Measurements from ENCODE around the gene REPS2.
"Not testable (repeated sequence)": the region's sequence is repeated elsewhere in the genome, so short reads cannot be mapped to it uniquely, and the experiment has no call there.

Gene REPS2

DNA sequence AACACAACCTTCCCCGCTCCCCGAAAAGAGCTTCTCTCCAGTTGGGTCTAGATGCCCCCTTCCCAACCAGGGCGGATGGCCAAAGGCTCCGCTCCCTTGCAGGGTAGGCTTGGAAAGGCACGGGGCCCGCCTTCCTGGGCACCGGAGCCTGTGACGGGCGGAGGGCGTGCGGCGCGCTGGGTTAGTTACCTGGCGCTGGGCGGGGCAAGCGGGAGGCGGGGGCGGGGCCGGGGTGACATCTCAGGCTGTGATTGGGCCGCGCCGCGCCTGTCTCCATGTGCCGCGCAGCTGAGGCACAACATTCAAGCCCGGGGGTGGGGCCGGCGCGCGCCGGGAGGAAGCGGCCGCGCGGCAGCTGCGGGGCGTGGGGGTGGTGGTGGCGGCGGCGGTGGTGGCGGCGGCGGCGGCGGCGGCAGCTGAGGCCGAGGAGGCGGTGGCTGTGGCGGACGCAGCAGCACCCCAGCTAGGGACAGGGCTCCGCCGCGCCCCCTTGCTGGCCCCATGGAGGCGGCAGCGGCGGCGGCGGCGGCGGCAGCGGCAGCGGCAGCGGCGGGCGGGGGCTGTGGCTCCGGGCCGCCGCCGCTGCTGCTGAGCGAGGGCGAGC lies at the start of gene REPS2:
Gene REPS2, plus strand, starts transcription at position 298 of the 604 bp plus-strand sequence. Its CDS starts 204 bp downstream, at position 502.
- FAIRE-seq: no peak

DNA sequence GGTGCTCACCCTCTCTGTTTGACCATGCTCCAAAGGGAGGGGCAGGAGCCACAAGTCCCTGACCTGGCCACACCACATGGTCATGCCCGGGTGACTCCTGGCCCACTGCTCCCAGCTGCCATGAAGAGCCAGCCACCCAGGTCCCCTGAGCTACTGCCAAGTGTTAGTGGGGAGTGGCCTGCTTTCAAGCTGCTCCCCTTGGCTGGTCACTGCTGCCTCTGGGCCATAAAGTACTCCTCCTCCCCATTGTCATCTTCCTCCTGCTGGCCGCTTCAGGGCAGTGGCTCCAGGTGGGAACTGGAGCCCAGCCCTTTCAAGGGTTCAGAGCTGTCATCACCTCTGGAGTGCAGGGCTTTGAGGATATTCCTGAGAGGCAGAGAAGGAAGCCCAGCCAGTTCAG lies 49.0 kb upstream of the REPS2 start:
- FAIRE-seq: no peak

DNA sequence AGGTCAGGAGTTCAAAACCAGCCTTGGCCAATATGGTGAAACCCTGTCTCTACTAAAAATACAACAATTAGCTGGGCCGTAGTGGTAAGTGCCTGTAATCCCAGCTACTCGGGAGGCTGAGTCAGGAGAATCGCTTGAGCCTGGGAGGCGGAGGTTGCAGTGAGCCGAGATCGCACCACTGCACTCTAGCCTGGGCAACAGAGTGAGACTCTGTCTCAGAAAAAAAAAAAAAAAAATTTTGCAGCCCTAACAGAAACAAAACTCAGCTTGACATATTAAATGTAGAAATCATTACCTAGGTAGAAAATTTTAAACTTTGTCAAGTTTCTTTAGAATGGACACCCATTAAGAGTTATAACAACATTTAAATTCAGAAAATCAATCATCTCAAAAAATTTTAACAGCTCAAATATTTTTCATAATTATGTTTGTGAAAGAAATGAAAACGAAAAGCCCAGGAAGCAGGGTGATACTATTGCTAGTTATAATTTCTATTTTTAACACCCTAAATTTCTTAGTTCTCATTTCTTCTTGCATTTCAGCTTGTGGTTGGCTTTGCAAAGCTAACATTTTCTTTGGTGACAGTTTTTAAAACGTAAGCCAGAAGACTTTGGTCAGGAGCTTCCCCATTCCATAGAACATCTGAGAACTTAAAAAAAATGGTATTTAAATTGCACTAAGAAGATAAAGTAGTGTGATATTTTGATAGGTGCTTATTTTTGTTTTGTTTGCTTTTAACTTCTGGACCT lies 43.0 kb upstream of the REPS2 start:
- FAIRE-seq: no peak

DNA sequence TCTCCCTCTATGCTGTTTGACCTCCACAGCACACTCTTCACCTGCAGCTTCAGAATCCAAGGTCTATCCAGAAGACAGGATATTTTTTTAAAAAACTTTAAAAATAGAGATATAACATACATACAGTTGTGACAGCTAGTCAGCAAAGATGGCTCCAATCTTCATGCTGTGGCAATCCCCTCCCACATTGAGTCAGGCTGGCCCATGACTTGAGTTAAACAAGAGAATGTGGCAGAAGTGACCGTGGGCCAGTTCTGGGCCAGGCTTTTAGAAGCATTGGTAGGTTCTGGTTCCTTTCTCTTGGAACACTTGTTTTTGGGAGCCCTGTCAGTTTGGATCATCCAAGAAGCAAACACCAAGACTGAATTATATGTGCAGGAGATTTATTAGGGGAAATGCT lies 36.1 kb upstream of the REPS2 start:
- no peak for FAIRE-seq

DNA sequence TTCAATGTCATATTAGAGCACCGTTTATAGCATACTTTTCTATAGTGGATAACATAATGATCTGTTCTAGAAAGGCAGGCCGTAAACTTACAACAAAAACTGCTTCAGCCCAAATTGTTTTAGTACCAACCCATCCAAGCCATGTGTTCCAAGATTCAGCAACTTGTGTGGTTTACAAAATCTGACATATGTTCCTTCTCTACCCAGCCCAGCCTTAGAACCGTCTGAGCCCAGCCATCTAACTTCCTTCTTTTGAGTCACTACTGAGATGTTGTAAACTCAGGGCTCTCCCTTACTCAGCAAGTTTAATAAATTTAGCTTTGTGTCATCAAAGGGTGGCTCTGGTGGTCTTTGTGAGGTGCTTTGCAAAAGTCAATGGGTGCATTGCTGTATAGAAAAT lies 32.4 kb upstream of the REPS2 start:
- FAIRE-seq: no peak

DNA sequence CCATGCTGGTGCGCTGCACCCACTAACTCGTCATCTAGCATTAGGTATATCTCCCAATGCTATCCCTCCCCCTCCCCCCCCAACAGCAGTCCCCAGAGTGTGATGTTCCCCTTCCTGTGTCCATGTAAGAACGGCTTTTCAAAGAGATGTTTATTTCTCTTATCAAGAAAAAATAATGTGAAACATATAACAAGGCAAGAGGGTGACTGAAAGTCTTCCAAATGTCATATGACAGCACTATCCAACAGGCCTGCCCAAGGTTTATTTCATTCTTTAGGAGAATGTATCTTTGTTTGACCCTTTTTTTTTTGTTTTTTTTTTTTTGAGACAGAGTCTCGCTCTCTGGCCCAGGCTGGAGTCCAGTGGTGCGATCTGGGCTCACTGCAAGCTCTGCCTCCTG lies 29.9 kb upstream of the REPS2 start:
- no peak for FAIRE-seq

DNA sequence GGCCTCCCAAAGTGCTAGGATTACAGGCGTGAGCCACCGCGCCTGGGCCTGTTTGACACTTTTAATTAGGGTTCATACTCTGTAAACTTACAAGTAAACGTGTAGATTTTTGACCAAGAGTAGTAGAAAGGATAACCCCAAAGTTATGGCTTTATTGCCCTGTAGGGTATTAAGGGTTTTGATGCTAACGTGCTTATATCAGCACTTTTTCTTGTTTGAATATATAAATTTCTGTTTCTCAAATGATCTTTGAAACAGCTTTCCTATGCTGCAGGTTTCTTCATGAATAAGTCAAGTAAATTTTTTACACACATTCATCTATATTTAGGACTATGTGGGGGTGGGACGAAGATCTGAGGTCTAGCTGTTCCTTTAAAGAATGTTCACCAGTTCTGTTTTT lies 29.3 kb upstream of the REPS2 start:
- no peak for FAIRE-seq

DNA sequence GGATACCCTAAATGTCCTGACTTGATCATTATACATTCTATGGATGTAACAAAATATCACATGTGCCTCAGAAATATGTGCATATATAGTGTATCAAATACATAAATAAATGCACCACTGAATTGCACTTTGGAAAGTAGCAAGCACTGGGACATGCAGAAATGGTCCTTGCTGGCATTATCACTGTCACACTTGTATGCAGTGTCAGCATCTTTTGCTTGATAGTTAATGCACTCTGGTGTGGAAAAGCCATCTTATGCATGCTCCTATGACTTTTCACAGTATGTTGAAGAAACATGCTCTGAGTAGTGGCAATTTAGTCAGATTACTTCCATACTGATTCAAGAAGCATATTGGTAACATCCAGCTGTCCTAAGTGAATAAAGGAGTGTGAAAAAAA lies 27.5 kb upstream of the REPS2 start:
- FAIRE-seq: no peak

DNA sequence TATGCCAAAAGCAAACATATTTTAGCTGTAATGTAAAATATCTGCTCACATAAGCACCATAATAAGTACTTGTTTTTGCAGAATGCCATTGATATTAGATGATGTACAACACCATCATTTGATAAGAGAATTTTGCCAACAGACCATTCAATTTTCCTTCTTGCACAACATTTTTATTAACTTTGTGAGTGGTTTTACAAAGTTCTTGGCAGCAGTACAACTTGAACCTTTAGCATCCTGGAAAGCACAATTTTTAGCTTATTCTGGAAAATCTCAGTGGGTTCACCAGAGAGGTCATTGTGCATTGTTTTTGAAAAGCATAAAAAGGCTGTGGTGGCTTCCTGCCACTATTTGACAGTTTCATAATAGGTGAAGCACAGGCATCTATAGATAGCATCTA lies 26.4 kb upstream of the REPS2 start:
- no peak for FAIRE-seq

DNA sequence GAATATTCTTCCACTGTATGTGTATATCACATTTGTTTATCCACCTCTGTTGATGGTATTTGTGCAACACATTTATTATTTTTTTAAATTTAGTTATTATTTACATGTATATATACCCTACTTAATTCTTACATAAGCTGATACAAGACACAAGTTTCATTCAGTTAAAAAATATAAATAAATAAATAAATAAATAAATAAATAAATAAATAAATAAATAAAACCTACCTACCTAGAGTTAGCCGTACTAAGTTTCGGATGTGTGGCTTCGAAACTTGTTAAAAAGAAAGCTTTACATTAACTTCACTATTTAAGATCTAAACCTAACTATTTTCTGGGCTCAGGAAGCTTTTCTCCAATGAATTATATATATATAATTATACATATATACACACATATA lies 23.3 kb upstream of the REPS2 start:
- peak; percentile 81 for FAIRE-seq

DNA sequence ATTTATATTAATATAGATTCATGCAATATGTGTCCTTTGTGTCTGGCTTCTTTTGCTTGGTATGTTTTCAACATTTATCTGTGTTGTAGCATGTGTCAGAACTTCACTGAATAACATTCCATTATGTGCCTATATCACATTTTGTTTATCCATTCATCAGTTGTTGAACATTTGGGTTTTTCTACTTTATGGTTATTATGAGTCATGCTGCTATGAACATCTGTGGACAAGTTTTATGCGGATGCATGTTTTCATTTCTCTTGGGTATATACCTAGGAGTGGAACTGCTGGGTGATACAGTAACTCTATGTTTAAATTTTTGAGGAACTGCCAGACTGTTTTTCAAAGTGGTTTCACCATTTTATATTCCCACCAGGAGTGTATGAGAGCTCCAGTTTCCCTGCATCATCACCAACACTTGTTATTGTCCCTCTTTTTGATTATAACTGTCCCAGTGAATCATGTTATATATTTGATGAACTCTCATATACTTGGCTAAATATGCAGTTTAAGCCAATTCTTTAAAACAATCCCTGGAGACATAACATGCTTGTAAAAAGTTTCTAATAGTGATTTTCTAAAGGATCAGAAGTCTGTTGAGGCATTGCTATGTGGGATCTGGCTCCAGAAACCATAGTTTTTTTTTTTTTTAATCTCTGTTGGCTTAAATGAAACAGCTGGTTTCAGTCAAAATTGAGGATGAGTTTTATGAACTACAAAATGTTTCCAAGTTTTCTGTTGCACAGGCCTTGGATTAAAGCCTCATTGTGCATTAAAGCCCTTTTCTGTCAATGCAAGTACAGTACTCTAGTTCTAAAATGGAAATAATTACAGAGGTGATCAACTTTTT lies 21.6 kb upstream of the REPS2 start:
- no peak for FAIRE-seq

DNA sequence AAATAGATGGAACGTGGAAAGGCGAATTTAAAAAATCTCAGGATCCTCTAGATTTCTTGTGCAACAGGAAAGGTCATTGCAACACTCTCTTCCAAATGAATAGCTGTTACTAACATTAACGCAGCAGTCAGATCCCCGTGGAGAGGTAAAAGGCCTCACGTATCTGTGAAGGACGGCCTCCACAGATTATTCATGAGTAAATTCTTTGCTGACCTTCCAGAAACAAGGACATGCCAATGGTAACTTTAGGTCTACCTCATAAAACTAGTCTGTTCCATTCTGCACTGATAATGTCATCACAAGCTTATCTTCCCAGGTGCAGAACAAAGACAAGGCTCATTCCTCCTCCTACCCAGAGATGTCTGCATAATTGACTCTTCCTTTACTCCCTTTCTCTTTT lies 16.1 kb upstream of the REPS2 start:
- no peak for FAIRE-seq

DNA sequence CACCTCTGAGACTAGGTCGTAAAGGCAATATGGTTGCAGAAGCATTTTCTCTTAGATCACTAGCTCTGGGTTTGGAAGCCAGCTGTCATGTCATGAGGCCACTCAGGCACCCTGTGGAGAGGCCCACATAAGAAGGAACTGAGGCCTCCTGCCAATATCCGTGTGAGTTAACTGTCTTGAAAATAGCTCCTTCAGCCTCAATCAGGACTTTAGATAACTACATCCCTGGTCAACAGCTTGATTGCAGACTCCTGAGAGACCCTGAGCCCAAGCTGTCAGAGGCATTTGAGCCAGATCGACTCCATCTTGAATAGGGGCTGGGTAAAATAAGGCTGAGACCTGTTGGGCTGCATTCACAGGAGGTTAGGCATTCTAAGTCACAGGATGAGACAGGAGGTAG lies 15.1 kb upstream of the REPS2 start:
- FAIRE-seq: no peak

DNA sequence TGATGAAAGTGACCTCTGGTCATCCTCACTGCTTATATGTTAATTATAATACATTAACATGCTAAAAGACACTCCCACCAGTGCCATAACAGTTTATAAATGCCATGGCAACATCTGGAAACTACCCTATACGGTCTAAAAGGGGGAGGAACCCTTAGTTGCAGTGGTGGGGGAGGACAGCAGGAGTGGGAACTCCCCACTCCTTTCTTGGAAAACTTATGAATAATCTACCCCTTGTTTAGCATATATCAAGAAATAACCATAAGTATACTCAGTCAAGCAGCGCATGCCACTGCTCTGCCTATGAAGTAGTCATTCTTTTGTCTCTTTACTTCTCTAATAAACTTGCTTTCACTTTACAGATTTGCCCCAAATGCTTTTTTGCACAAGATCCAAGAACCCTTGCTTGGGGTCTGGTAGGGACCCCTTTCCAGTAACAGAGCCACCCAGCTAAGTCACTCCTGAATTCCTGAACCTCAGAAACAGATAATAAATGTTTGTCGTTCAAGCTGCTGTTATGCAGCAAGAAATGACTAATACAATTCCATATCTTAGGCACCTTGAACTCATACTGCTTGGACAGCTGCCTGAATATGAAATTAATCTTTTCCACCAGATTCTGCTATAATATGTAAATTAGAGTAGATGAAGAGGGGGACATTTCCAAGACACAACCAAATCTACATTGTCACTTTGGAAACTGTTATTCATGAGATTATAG lies 14.4 kb upstream of the REPS2 start:
- FAIRE-seq: no peak

DNA sequence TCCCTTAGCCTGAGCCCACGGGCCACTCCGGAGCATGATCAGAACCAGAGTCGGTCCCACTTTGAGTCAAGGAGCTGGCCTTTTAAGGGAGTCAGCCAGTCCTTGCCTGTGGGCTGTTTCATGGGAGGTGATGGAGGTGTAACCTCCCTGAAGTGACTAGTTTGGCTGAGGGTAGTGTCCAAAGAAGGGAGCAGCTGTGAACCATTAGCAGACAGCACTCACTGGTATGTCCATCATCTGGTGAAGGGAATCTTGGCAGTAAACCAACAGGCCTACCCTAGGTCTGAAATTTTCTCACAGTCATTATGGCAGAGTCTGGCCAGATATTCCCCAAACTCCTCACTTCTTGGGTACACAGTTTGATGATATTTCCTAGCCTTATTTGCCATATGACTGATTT lies 12.3 kb upstream of the REPS2 start:
- no peak for FAIRE-seq

DNA sequence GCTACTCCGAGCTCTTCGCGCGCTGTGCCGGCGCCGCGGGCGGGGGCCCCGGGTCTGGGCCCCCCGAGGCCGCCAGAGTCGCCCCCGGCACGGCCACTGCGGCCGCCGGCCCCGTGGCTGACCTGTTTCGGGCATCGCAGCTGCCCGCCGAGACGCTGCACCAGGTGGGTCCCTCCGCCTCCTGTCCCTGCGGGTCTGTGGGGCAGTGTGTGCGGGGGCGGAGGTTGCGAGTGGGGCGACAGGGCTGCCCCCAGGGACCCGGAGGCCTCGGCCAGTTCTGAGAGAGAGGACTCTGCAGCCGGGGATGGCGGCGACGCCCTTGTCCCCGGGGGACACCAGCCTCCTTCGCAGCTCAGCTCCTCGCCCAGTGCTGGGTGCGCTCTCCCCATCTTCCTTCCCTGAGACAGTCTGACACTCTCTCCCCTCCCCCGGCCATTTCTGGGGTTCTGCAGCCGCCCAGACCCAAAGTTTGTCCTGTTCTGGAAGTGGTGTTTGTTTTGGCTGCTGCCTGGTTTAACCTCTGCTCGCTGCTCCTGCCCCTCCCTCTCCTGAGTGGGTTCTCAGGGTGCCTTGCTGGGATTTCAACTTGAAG lies 609 bp downstream of the REPS2 start:
- no peak for FAIRE-seq

DNA sequence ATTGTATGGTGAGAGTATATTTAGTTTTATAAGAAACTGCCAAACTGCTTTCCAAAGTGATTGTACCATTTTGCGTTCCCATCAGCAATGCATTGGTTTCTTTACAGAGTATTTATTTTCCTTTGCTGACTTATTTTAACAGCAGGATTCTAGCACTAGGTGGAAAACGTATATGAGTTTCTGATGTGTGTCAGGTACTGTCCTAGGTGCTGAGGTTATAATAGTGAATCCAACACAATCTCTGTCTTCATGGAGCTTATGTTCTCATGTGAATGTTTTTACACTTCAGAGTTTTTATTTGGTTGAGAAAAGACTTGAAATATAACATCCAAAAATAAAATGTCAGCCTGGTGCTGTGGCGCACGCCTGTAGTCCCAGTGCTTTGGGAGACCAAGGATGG lies 4.0 kb downstream of the REPS2 start:
- no peak for FAIRE-seq

DNA sequence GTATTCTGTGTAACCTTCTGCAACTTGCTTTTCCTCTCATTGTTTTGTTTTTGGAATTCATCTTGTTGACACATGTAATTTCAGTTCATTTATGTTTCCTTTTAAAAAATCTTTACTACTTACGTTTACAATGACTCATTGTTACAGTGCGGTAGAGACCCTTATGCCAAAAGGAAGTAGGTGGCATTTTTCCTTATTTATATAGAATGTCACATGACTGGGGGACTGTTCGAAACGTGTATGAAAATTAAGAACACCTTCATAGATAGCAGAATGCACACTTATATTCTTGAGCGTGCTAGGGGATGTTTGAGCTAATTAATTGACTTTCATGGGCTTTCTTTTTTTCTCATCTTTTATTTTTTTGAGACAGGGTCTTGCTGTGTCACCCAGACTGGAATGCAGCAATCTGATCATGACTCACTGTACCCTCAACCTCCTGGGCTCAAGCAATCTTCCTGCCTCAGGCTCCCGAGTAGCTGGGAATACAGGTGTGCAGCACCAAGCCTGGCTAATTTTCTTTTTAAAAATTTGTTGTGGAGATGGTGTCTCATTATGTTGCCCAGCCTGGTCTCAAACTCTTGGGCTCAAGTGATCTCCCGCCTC lies 7.3 kb downstream of the REPS2 start:
- FAIRE-seq: no peak

DNA sequence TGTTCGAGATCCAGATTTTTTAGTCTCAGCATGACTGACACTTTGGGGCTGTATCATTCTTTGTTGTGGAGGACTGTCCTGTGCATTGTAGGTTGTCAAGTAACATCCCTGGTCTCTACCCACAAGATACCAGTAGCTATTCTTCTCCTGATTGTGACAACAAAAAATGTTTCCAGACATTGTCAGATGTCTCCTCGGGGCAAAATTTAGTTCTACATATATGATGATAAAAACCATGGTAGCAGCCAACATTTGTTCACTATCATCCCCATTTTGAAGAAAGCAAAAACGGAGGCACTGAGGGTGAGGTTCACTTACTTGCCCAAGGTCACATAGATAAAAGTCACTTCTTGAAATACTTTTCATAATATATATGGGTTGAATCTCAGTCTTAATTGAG lies 11.3 kb downstream of the REPS2 start:
- no peak for FAIRE-seq

DNA sequence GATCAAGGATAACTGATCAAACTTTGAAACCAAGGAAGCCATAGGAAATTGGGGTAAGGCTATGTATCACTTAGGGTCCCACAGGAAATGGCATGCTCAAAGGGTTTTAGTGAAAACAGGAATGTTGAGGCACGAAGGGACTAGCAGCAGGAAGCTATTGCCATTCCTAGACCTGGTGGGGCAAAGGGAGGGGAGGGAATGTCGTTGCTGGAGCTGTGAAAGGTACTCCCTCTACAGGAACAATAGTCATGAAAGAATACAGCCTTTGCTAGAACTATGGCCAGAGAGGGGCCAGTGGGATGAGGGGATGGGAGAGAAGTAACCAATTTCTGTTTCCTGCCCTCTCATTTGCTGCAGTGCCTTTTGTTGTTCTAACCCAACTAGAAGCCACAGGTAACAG lies 11.9 kb downstream of the REPS2 start:
- FAIRE-seq: no peak

DNA sequence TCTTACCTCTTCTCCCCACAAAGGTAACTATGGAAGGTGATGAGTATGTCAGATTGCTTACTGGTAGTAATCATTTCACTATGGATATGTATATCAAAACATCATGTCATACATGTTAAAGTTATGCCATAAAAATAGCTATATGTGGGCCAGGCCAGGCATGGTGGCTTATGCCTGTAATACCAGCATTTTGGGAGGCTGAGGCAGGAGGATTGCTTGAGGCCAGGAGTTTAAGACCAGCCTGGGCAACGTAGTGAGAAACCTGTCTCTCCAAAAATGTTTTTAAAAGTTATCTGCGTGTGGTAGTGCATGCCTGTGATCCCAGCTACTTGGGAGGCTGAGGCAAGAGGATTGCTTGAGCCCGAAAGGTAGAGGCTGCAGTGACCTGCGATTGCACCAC lies 16.2 kb downstream of the REPS2 start:
- FAIRE-seq: not testable (repeated sequence)

DNA sequence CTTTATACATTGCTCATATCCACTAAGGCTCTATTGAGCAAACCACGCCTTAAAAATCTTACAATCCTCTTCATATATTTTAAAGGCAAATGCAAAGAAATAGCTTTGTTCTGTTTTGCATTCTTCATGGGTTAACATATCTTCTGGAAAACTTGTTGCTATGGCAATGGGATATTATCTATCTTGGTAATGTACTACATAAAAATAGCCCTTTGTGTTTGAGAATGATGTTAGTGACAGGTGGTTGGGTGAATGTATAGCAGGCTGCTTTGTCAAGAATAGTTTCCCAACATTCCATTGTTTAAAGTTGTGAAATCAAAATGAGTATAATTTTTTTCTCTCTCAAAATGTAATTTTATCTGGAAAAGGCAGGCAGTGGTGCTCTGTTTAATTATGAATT lies 16.8 kb downstream of the REPS2 start:
- FAIRE-seq: no peak

Data from A204.1 (cell line).